SK-N-SH treated with all-trans-retinoic acid at 6 μM for 48 hours (cell line): ENCODE measurements around the gene PABPN1L.

Experiments
- ATAC-seq: fragments of 200-7000 bp; cut with Tn5 transposase; 3 replicates; pipeline ENCODE4 v1.9.1; 2020; ENCODE audit warnings: mild to moderate bottlenecking, moderate library complexity
- ARNTL ChIP-seq: fragments of 450-650 bp; formaldehyde crosslinking; IDR thresholded peaks from 2 replicates; pipeline ENCODE4 v1.5.0; 2020; ENCODE audit warnings: low read depth, mild to moderate bottlenecking, moderate library complexity, borderline replicate concordance
- BACH2 ChIP-seq: fragments of 250-450 bp; sonication (Bioruptor Pico); IDR thresholded peaks from 2 replicates; pipeline ENCODE4 v1.9.0; 2021; ENCODE audit warnings: mild to moderate bottlenecking, borderline replicate concordance
- CSDC2 ChIP-seq: fragments of 250-450 bp; sonication (Bioruptor Pico); IDR thresholded peaks from 2 replicates; pipeline ENCODE4 v1.5.0; 2020; ENCODE audit warnings: mild to moderate bottlenecking, moderate library complexity
- ESRRG ChIP-seq: fragments of 250-450 bp; sonication (Bioruptor Pico); IDR thresholded peaks from 2 replicates; pipeline ENCODE4 v1.6.1; 2021; ENCODE audit warnings: mild to moderate bottlenecking
- GLIS3 ChIP-seq: fragments of 250-450 bp; sonication (Bioruptor Pico); IDR thresholded peaks from 2 replicates; pipeline ENCODE4 v1.5.0; 2020; ENCODE audit warnings: mild to moderate bottlenecking, moderate library complexity
- ISL1 ChIP-seq: fragments of 250-450 bp; sonication (Bioruptor Pico); IDR thresholded peaks from 2 replicates; pipeline ENCODE4 v2.1.2; 2022; ENCODE audit warnings: mild to moderate bottlenecking, moderate library complexity
- POU6F1 ChIP-seq: fragments of 250-450 bp; sonication (Bioruptor Pico); IDR thresholded peaks from 2 replicates; pipeline ENCODE4 v1.8.0; 2021; ENCODE audit warnings: low read depth, mild to moderate bottlenecking, moderate library complexity, borderline replicate concordance
- PPARA ChIP-seq: fragments of 250-450 bp; sonication (Bioruptor Pico); IDR thresholded peaks from 2 replicates; pipeline ENCODE4 v1.5.0; 2020; ENCODE audit warnings: mild to moderate bottlenecking, borderline replicate concordance
- RARB ChIP-seq: fragments of 250-450 bp; sonication (Bioruptor Pico); IDR thresholded peaks from 2 replicates; pipeline ENCODE4 v1.8.0; 2021; ENCODE audit warnings: mild to moderate bottlenecking, moderate library complexity
- SNAI2 ChIP-seq: fragments of 250-450 bp; sonication (Bioruptor Pico); IDR thresholded peaks from 2 replicates; pipeline ENCODE4 v1.5.0; 2020; ENCODE audit warnings: mild to moderate bottlenecking, moderate library complexity
- TCF4 ChIP-seq: fragments of 250-450 bp; sonication (Bioruptor Pico); IDR thresholded peaks from 2 replicates; pipeline ENCODE4 v1.8.0; 2021; ENCODE audit warnings: mild to moderate bottlenecking, moderate library complexity, borderline replicate concordance
- TSHZ2 ChIP-seq: fragments of 250-450 bp; sonication (Bioruptor Pico); IDR thresholded peaks from 2 replicates; pipeline ENCODE4 v1.5.0; 2020; ENCODE audit warnings: mild to moderate bottlenecking, moderate library complexity
- ZC3H10 ChIP-seq: fragments of 250-450 bp; sonication (Bioruptor Pico); IDR thresholded peaks from 2 replicates; pipeline ENCODE4 v1.5.1; 2021; ENCODE audit warnings: mild to moderate bottlenecking, moderate library complexity
- ZFP3 ChIP-seq: fragments of 250-450 bp; sonication (Bioruptor Pico); IDR thresholded peaks from 2 replicates; pipeline ENCODE4 v1.5.0; 2020; ENCODE audit warnings: mild to moderate bottlenecking, moderate library complexity
- ZFP30 ChIP-seq: fragments of 450-650 bp; formaldehyde crosslinking; IDR thresholded peaks from 2 replicates; pipeline ENCODE4 v1.5.0; 2022; ENCODE audit warnings: mild to moderate bottlenecking, moderate library complexity
- ZNF70 ChIP-seq: fragments of 450-650 bp; formaldehyde crosslinking; IDR thresholded peaks from 2 replicates; pipeline ENCODE4 v1.5.0; 2020; ENCODE audit warnings: mild to moderate bottlenecking, moderate library complexity
- TF ChIP-seq, protein P1 (sequence below): fragments of 250-450 bp; sonication (Bioruptor Pico); IDR thresholded peaks from 2 replicates; pipeline ENCODE4 v1.5.1; 2020; ENCODE audit warnings: low read depth, mild to moderate bottlenecking, moderate library complexity
- TF ChIP-seq, protein P2 (sequence below): fragments of 250-450 bp; sonication (Bioruptor Pico); IDR thresholded peaks from 2 replicates; pipeline ENCODE4 v1.5.1; 2021; ENCODE audit warnings: mild to moderate bottlenecking, moderate library complexity
- TF ChIP-seq, protein P3 (sequence below): fragments of 250-450 bp; sonication (Bioruptor Pico); IDR thresholded peaks from 2 replicates; pipeline ENCODE4 v1.8.0; 2020; ENCODE audit warnings: mild to moderate bottlenecking, moderate library complexity, borderline replicate concordance

The PABPN1L gene

GRCh38 chr16:88912556-88912955 is 46.1 kb upstream of the PABPN1L start:
- no peak for TF ChIP-seq ZNF70
- no peak for TF ChIP-seq RARB (CRISPR knock-in tag)
- TF ChIP-seq, protein P1, sequence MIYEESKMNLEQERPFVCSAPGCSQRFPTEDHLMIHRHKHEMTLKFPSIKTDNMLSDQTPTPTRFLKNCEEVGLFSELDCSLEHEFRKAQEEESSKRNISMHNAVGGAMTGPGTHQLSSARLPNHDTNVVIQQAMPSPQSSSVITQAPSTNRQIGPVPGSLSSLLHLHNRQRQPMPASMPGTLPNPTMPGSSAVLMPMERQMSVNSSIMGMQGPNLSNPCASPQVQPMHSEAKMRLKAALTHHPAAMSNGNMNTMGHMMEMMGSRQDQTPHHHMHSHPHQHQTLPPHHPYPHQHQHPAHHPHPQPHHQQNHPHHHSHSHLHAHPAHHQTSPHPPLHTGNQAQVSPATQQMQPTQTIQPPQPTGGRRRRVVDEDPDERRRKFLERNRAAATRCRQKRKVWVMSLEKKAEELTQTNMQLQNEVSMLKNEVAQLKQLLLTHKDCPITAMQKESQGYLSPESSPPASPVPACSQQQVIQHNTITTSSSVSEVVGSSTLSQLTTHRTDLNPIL (CRISPR knock-in tag), result no peak
- no peak for TF ChIP-seq ARNTL (CRISPR knock-in tag)
- no peak for TF ChIP-seq TSHZ2 (CRISPR knock-in tag)
- TF ChIP-seq ISL1 (CRISPR knock-in tag), result no peak
- TF ChIP-seq CSDC2 (CRISPR knock-in tag), result no peak
- no peak for TF ChIP-seq ESRRG (CRISPR knock-in tag)
- no peak for ATAC-seq

DNA sequence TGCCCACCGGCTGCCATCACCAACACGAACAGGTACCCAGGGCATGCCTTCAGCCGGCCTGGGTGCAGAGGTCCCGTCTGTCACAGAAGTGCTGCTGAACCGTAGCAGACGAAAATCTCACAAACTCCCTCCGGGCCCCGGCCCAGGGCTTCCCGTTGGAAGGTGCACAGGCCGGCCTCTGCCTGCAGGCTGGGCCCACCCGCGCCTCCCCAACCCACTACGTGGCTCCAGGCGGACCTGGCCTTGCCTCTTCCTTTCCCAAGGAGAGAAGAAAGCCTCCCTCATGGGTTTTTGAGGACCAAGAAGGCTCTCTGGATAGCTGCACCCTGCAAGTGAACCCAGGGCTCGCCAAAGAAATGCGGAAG is 45.5 kb upstream of the PABPN1L start:
- TF ChIP-seq GLIS3, result no peak
- no peak for TF ChIP-seq ZFP30 (CRISPR knock-in tag)
- TF ChIP-seq POU6F1 (CRISPR knock-in tag), result no peak
- TF ChIP-seq BACH2 (CRISPR knock-in tag), result no peak
- TF ChIP-seq TSHZ2 (CRISPR knock-in tag), result no peak
- TF ChIP-seq CSDC2 (CRISPR knock-in tag), result no peak
- TF ChIP-seq PPARA (CRISPR knock-in tag), result no peak
- TF ChIP-seq TCF4 (CRISPR knock-in tag), result no peak
- TF ChIP-seq, protein P2, sequence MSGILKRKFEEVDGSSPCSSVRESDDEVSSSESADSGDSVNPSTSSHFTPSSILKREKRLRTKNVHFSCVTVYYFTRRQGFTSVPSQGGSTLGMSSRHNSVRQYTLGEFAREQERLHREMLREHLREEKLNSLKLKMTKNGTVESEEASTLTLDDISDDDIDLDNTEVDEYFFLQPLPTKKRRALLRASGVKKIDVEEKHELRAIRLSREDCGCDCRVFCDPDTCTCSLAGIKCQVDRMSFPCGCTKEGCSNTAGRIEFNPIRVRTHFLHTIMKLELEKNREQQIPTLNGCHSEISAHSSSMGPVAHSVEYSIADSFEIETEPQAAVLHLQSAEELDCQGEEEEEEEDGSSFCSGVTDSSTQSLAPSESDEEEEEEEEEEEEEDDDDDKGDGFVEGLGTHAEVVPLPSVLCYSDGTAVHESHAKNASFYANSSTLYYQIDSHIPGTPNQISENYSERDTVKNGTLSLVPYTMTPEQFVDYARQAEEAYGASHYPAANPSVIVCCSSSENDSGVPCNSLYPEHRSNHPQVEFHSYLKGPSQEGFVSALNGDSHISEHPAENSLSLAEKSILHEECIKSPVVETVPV (CRISPR knock-in tag), result no peak
- no peak for TF ChIP-seq ARNTL (CRISPR knock-in tag)
- no peak for TF ChIP-seq ZFP3 (CRISPR knock-in tag)
- no peak for TF ChIP-seq RARB (CRISPR knock-in tag)
- TF ChIP-seq ESRRG (CRISPR knock-in tag), result no peak
- TF ChIP-seq ISL1 (CRISPR knock-in tag), result no peak
- TF ChIP-seq, protein P3, sequence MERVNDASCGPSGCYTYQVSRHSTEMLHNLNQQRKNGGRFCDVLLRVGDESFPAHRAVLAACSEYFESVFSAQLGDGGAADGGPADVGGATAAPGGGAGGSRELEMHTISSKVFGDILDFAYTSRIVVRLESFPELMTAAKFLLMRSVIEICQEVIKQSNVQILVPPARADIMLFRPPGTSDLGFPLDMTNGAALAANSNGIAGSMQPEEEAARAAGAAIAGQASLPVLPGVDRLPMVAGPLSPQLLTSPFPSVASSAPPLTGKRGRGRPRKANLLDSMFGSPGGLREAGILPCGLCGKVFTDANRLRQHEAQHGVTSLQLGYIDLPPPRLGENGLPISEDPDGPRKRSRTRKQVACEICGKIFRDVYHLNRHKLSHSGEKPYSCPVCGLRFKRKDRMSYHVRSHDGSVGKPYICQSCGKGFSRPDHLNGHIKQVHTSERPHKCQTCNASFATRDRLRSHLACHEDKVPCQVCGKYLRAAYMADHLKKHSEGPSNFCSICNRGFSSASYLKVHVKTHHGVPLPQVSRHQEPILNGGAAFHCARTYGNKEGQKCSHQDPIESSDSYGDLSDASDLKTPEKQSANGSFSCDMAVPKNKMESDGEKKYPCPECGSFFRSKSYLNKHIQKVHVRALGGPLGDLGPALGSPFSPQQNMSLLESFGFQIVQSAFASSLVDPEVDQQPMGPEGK (CRISPR knock-in tag), result no peak
- no peak for TF ChIP-seq SNAI2 (CRISPR knock-in tag)
- TF ChIP-seq ZNF70, result no peak
- TF ChIP-seq ZC3H10 (CRISPR knock-in tag), result no peak
- TF ChIP-seq, protein P1 (CRISPR knock-in tag), result no peak
- ATAC-seq, result no peak
